Brain pericyte (primary cell): ENCODE measurements around the gene P2RX3.

Source experiments
- DNase-seq: peaks from one replicate; pipeline ENCODE4 v3.0.0-alpha.2; 2012; ENCODE audit warnings: low read depth, low spot score

Gene P2RX3

DNA sequence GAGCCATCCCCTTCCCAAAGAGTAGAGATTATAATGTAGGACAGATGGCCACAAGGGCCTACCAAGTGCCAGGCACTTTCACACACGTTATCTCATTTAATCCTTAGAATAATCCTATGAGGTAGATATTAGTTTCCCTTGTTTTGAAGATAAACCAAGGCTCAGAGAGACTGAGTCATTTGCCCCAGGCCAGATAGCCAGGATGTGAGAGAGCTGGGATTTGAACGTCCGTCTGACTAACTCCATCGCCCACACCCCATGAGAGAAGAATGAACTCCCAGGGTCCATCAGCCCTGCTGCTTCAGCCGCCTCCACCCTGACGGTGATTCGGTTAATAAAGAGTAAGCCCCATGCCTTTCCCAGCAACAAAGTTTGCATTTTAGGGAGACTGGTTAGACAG, 32.1 kb downstream of the P2RX3 start:
- DNase-seq, result no peak

DNA sequence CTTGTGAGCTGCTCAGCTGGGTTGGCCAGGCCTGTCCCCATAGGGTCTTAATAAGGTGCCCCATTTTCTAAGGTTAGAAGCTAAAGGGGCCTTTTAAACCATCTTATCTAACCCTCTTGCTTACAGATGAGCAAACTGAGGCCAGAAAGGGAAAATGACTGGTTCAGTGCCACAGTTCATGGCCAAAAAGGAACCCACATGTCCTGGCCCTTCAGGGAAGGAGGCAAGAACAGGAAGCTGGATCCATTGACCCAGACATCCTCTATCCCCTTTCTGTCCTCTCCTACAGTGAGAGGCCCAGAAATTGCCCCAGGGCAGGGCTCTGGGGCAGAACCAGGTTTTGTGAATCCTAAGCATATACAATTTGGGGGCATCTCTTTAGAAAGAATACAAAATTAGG, 32.8 kb downstream of the P2RX3 start:
- no peak for DNase-seq

GRCh38 chr11:57373146-57373545, 35.0 kb downstream of the P2RX3 start:
- DNase-seq, result no peak

GRCh38 chr11:57374966-57375365, 36.8 kb downstream of the P2RX3 start:
- no peak for DNase-seq

DNA sequence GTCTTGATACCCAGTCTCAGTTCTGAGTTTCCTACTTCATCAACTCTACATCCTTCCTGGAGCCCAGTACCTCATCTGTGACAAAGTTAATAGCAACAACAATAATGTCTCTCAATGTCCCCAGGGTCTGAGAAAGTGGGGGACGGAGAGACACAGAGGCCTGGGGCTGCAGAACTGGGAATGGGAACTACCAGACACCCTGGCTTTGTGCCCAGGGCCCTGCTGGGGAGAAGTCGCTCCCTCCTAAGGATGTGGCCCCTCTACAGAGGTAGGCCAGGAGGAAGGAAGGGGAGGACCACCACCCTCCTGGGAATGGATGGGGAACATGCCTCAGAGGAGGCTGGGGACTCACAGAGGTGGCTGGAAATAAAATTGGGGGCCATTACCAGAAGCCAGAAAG, 37.3 kb downstream of the P2RX3 start:
- no peak for DNase-seq

- no peak for DNase-seq
Observed at GRCh38 chr11:57376095-57377090, 38.2 kb downstream of the P2RX3 start.

- DNase-seq, result no peak
Observed at GRCh38 chr11:57377107-57377506, 39.0 kb downstream of the P2RX3 start.

- no peak for DNase-seq
Observed at GRCh38 chr11:57378186-57378585, 40.0 kb downstream of the P2RX3 start.

GRCh38 chr11:57379732-57380131, 41.6 kb downstream of the P2RX3 start:
- no peak for DNase-seq

- no peak for DNase-seq
Observed at GRCh38 chr11:57380975-57381374, 42.8 kb downstream of the P2RX3 start, which contains the start of gene PRG3. Gene PRG3 (minus strand): TSS chr11:57381150. CDS start chr11:57380708, 442 bp downstream.

DNA sequence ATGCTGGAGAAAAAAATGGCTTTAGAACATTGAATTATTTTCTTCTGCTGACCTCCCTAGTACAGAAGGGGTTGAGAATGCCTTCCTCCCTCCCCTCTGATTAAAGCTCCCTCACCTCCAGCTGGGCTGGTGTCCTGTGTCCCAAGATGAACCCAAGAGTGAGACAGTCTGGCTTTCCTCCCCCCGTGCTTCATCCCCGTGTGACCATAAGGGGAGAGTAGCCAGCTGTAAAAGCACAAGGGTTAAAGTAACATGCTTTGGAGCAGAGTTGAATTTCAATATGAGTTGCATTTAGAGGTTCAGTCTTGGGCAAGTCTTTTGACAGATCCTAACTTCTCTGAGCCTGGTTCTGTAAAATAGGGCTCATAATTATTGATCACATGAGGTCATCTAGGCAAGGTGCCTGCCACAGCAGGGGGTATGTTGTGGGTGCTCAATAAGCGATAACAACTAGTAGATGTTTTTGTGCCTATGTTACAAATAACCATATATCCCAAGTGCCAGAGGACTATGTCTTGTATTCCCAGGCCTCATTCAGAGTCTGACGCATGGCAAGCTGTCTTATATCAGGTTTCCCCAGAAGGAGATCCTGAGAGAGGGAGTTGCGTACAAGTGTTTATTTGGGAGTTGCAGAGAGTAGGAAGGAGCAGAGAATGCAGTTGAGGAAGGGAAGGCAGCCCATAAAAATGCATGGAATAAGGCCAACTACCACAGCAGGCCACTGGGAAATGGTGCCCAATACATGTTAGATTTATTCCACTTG, 48.2 kb downstream of the P2RX3 start:
- DNase-seq, result peak; percentile 63

DNA sequence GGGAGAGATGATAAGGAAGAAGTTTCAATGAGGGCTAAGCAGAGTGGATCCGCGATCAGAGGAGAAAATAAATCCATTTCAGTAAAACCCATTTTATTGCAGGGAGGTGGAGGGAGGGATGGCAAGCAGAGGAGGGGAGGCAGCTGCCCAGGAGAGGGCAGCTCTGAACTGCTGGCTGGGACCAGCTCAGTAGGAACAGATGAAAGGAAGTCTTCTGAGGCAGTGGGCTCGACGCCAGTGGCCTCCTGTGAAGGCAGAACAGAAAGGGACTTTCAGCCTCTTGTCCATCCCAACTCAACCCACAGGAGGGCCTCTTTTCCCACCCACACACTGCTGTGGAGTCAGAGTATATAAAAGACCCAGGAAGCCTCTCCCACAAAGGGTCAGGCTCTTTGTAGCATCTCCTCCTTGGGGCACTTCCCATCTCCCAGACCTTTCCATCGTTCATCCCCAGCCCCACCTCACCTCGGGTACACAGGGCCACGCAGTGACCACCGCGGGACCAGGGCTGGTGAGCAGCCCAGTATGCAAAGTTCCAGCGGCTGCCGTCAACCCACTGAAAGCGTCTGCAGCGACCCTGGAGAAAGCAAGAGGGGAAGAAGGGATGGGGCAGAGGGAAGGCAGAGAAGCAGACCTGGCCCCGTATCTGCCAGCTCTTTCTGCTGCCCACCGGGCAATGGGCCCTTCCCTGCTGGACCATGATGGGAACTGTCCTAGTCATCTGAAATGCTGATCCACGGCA, 49.3 kb downstream of the P2RX3 start:
- DNase-seq, result no peak

- no peak for DNase-seq
Observed at GRCh38 chr11:57390535-57390934, 52.4 kb downstream of the P2RX3 start, which contains the start of gene PRG2. Gene PRG2 (minus strand): TSS chr11:57390650. CDS start chr11:57389944, 706 bp downstream.

DNA sequence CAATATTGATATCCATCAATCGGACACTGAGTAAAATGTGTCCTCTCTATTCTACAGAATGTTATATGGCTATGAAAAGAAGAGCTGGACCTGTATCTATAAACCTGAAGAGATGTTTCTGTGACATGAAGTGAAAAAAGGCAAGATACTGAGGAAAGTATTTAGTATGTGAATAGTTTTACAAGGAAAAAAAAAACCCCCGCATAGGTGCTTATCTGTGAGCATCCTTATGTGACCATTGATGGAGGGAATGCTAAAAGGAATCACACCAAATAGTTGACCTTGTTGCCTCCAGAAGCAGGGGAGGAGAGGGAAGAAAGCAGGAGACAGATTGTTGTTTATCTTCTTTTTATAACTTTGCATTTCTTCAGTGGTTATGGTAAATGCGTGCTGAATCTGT, 53.0 kb downstream of the P2RX3 start:
- DNase-seq, result no peak

GRCh38 chr11:57391539-57391938, 53.4 kb downstream of the P2RX3 start:
- no peak for DNase-seq

DNA sequence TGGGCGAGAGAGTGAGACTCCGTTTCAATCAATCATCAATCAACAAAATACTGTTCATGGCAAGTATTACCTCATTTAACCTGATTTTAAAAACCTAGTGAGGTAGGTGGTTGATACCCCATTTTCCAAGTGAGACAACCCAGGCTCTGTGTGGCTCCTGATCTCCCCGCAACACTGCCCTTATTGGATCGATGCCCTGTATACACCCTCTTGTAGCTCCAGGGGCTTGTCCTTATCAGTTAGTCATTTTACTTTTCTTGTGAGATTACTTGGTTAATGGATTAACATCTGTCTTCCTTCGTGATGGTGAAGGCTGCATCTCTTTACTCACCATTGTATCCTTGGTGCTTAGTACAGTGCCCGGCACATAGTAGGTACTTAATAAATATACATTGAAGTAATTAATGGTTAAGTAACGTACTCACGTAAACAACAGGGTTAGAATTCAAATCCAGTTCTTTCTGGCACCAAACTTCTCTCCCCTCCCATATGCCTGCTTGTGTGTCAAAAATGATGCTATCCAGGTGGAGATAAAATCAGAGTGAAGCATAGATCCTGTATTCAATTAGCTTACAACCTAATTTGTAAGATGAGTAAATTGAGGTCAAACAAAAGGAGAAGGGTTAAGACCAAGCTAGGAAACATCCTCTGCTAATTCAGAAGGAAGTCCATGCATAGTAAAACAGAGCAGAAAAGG, 54.1 kb downstream of the P2RX3 start:
- no peak for DNase-seq

DNA sequence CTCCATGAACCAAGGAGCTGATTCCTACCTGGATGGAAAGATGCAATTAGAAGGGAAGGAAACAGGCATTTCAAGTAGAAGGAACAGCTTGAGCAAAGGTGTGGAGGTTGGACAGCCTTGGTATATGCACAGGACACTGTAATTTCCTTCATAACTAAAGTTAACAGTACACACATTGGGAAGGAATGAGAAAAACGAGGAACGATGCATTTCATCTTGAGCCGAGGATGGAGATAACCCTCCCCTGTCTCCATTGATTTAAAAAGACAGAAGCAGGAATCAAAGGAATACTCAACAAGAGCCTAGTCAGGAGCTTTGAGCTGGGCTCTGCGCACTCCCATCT, 54.6 kb downstream of the P2RX3 start:
- no peak for DNase-seq

DNA sequence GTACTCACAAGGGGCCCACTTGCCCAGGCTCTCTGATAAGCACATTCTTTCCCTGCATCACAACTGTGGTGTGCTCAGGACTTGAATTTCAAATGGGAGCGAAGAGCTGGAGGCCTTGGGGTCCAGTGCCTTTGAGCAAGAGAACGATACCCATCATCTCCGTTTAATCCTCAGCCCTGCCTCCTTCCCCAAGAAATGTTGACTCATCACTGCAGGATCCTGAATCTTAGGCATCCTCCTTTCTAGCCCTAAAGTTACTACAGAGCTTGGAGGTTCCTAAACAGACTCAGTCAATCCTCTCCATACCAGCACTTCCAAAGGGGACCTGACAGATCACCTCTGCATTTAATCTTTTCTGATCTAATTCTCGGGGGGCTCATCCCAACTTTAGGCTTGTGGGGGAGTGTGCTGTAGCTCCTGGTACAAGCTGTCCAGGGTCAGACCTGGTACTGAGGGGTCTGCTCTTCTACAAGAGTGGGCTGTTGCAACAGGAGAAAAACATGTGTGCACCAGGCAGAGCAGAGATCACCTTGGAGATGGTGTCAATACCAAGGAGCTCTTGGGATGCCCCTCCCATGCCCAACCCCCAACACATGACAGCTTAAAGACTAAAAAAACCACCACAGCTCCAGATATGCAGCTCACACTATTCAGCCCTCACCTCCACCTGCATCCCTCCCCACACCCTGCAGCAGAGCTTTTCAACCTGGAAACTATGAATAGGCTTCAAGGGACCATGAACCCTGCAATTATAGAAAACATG, 56.2 kb downstream of the P2RX3 start:
- DNase-seq, result no peak

- DNase-seq, result no peak
Observed at GRCh38 chr11:57395905-57396623, 57.9 kb downstream of the P2RX3 start.

DNA sequence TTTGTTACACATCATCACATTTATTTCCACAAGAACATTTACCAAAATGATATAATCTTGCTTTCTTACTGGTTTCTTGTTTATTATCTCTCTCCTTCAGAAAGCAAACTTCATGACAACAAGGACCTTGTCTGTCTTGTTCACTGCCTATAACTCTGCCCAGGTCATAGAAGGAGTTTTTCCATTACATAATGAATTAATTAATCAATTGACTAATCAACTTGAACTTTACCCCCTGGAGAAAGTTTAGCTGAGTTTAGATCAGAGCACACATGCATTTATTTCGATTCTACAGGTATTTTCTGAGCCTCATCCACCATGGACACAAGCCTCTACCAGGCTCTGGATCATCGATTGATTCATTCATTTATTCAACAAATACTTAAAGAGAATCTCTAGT, 58.6 kb downstream of the P2RX3 start:
- DNase-seq, result no peak
